K562 (cell line): Measurements from ENCODE around the gene NDUFA6. TPM values are rescaled to one million over a fixed set of nuclear protein-coding genes. Genes with fewer than 3 reads are reported as not detected.
"Not testable (repeated sequence)": the region's sequence is repeated elsewhere in the genome, so short reads cannot be mapped to it uniquely, and the experiment has no call there.

ENCODE experiments used
- ATAC-seq: fragments of 200-7000 bp; cut with Tn5 transposase; 3 replicates; pipeline ENCODE4 v1.9.1; 2020; ENCODE audit warnings: moderate library complexity
- BruUV-seq: library from RNA; stranded (reverse); fragments of 400-500 nt; replicated peaks from 2 replicates; lab custom pipeline; 2021; lab: Mats Ljungman, UMichigan
- CTCF ChIA-PET: fragments of 300-600 bp; formaldehyde crosslinking; extraction: SDS; loops from one replicate; lab custom pipeline; 2021; ENCODE audit warnings: low intra/inter-chr PET ratio; lab: Yijun Ruan, JAX
- POLR2A ChIA-PET: fragments of 300-600, 350-650 bp; sonication (Branson Sonifier 250); formaldehyde crosslinking; extraction: SDS; loops from one replicate; lab custom pipeline; 2021; ENCODE audit warnings: antibody characterized with exemption, inconsistent platforms; lab: Yijun Ruan, JAX
- DNase-seq, 4 experiments: peaks; one replicate each; pipeline versions ENCODE4 v3.0.0 to v3.0.0-alpha.2; 2011 to 2018; ENCODE audit warnings: low spot score in 3 of 4, mixed read lengths in 3 of 4; ENCODE audit errors: extremely low read depth in 1 of 4
- FAIRE-seq: peaks from 2 replicates; lab custom pipeline; 2011; peaks lifted over from hg19 to GRCh38; lab: Jason Lieb, UNC
- H2AFZ ChIP-seq: 2 replicates; pipeline ENCODE4 v1.6.0; 2011; ENCODE audit warnings: low read depth, low read length, control low read depth, inconsistent platforms
- H3K27ac ChIP-seq: fragments of 200-600 bp; 3 replicates; pipeline ENCODE4 v1.8.0; 2011; ENCODE audit warnings: low read depth, mild to moderate bottlenecking, control low read depth, inconsistent platforms, low read length, moderate library complexity, mixed read lengths; ENCODE audit errors: extremely low read depth
- H3K27me3 ChIP-seq, 2 experiments: fragments of 300-600 bp in 1 of 2; 2 replicates in 1 of 2; 3 replicates in 1 of 2; pipeline versions ENCODE4 v1.6.0 to v1.8.0; 2011; ENCODE audit warnings: inconsistent platforms in 2 of 2, low read length in 2 of 2, mild to moderate bottlenecking in 1 of 2, mixed read lengths in 1 of 2, moderate library complexity in 1 of 2; ENCODE audit not compliant: control insufficient read depth in 2 of 2, insufficient read depth in 2 of 2
- H3K36me3 ChIP-seq: fragments of 300-600 bp; 3 replicates; pipeline ENCODE4 v1.8.0; 2011; ENCODE audit warnings: mild to moderate bottlenecking, low read length, inconsistent platforms; ENCODE audit not compliant: control insufficient read depth, insufficient read depth
- H3K4me1 ChIP-seq, 2 experiments: fragments of 200-600 bp in 1 of 2; replicated peaks in 1 of 2; 2 replicates in 1 of 2; 3 replicates in 1 of 2; pipeline versions ENCODE4 v1.5.1 to v1.8.0; 2011; ENCODE audit warnings: inconsistent platforms in 2 of 2, low read length in 2 of 2, mild to moderate bottlenecking in 1 of 2, mixed read lengths in 1 of 2, moderate library complexity in 1 of 2; ENCODE audit not compliant: control insufficient read depth in 2 of 2, insufficient read depth in 2 of 2
- H3K4me2 ChIP-seq: 2 replicates; pipeline ENCODE4 v1.6.1; 2011; ENCODE audit warnings: low read length, control low read depth, inconsistent platforms, mixed read lengths; ENCODE audit not compliant: insufficient read depth
- H3K4me3 ChIP-seq: fragments of 200-600 bp; sonication (generic), shearing (Covaris generic); 2 replicates; pipeline ENCODE4 v1.5.1; 2016; ENCODE audit warnings: control low read depth, inconsistent platforms
- H3K79me2 ChIP-seq: fragments of 200-600 bp; 3 replicates; pipeline ENCODE4 v1.8.0; 2011; ENCODE audit warnings: low read length, inconsistent platforms; ENCODE audit not compliant: control insufficient read depth, insufficient read depth
- H3K9ac ChIP-seq, 2 experiments: 2 replicates each; pipeline versions ENCODE4 v1.6.0 to v1.6.1; 2011; ENCODE audit warnings: low read depth in 2 of 2, low read length in 2 of 2, control low read depth in 1 of 2, inconsistent platforms in 1 of 2, mild to moderate bottlenecking in 1 of 2, mixed read lengths in 1 of 2; ENCODE audit not compliant: insufficient read depth in 1 of 2
- H3K9me1 ChIP-seq: one replicate; pipeline ENCODE4 v1.6.0; 2011; ENCODE audit warnings: inconsistent platforms, mild to moderate bottlenecking, low read length, moderate library complexity; ENCODE audit not compliant: control insufficient read depth, insufficient read depth
- H3K9me3 ChIP-seq: replicated peaks from 2 replicates; pipeline ENCODE4 v1.5.1; 2011; ENCODE audit warnings: low read depth, low read length, inconsistent platforms; ENCODE audit not compliant: control insufficient read depth, insufficient read depth
- H4K20me1 ChIP-seq: replicated peaks from 2 replicates; pipeline ENCODE4 v1.6.1; 2011; ENCODE audit warnings: low read length, inconsistent platforms, mixed read lengths; ENCODE audit not compliant: control insufficient read depth, insufficient read depth
- CEBPB ChIP-seq: fragments of 450-650 bp; IDR thresholded peaks from 2 replicates; pipeline ENCODE4 v1.6.1; 2016; ENCODE audit warnings: missing genetic modification characterization, missing compliant biosample characterization
- HNRNPL ChIP-seq: fragments of 200-400 bp; formaldehyde crosslinking; IDR thresholded peaks from 2 replicates; pipeline ENCODE4 v1.6.1; 2017; ENCODE audit warnings: low read depth, mild to moderate bottlenecking, low read length
- NFIC ChIP-seq: fragments of 450-650 bp; IDR thresholded peaks from 2 replicates; pipeline ENCODE4 v1.6.1; 2017; ENCODE audit warnings: mild to moderate bottlenecking, inconsistent platforms
- TFAP4 ChIP-seq: sonication (generic); formaldehyde crosslinking; IDR thresholded peaks from 2 replicates; pipeline ENCODE4 v1.8.0; 2022; ENCODE audit warnings: missing genetic modification reagents, mild to moderate bottlenecking, moderate library complexity, borderline replicate concordance
- ZBTB33 ChIP-seq: sonication (generic); formaldehyde crosslinking; IDR thresholded peaks from 2 replicates; pipeline ENCODE4 v1.8.1; 2023; ENCODE audit warnings: mild to moderate bottlenecking, missing genetic modification reagents
- WGBS: fragments of 100-300 bp; shearing (Covaris generic); methylation state at CpG from one replicate; pipeline ENCODE4 v1.1.6; 2016; ENCODE audit warnings: low coverage, mixed read lengths; ENCODE audit not compliant: insufficient coverage; ENCODE audit errors: missing lambda C conversion rate; 5-methylcytosine and 5-hydroxymethylcytosine counted together
- in situ Hi-C: fragments of 300-500 bp; cut with MboI; formaldehyde crosslinking; loops from 4 replicates; pipeline ENCODE4 v1.15.0; 2018; ENCODE audit warnings: inconsistent platforms, mixed read lengths
- intact Hi-C: fragments of 100-400 bp; cut with micrococcal nuclease; formaldehyde crosslinking; loops from 2 replicates; pipeline ENCODE4 v1.14.2; 2022
- polyA plus RNA-seq, 8 experiments: library from polyadenylated mRNA; depleted of rRNA in 4 of 8; stranded (reverse) in 5 of 8; unstranded in 3 of 8; fragments of >200 nt; fragmentation: Nextera tagmentation in 2 of 8; fragmentation: Illumina TruSeq in 1 of 8; extraction: Ambion mirVana in 2 of 8; extraction: Trizol in 1 of 8; gene quantifications; 2 replicates each; pipeline versions ENCODE4 v1.2.1 to v1.2.3, GENCODE V29; 2011 to 2014; ENCODE audit warnings: inconsistent platforms in 1 of 8, missing spikeins in 1 of 8
- total RNA-seq, 7 experiments: library from RNA; depleted of rRNA in 6 of 7; stranded (reverse); fragments of >200 nt in 6 of 7; fragmentation: Illumina TruSeq in 2 of 7; extraction: Trizol in 2 of 7; gene quantifications; 2 replicates each; pipeline versions ENCODE4 v1.2.1 to v1.2.3, GENCODE V29; 2011 to 2021; ENCODE audit warnings: low replicate concordance in 1 of 7

The NDUFA6 gene
- total and polyA plus RNA-seq, 9 of the 15 experiments (the other 6 are each of a cell fraction or from before 2014, with no cell fraction given): 90.0 to 474 (median 128) TPM

GRCh38 chr22:42128776-42129694 is 38.5 kb upstream of the NDUFA6 start:
- CTCF ChIA-PET, H4K20me1 ChIP-seq, H2AFZ ChIP-seq, FAIRE-seq, H3K4me2 ChIP-seq, H3K9me1 ChIP-seq, H3K79me2 ChIP-seq, H3K9ac ChIP-seq, H3K27me3 ChIP-seq, H3K9me3 ChIP-seq, intact Hi-C loops, H3K4me3 ChIP-seq, in situ Hi-C loops, H3K36me3 ChIP-seq, POLR2A ChIA-PET, H3K27ac ChIP-seq, BruUV-seq: not testable (repeated sequence)
- DNase-seq (peak; percentile 25 to 57 (median 44)), ATAC-seq (peak; percentile 75)
- peak; percentile 60 for TF ChIP-seq NFIC
- TF ChIP-seq ZBTB33 (CRISPR knock-in tag): peak; percentile 14; the same call in 1 of the 2 replicates
- TF ChIP-seq TFAP4 (CRISPR knock-in tag): 0 out of 2 replicates have a peak, but pooled peaks have one; percentile 18
- TF ChIP-seq HNRNPL: 0 out of 2 replicates have a peak, but pooled peaks have one; percentile 26
- TF ChIP-seq CEBPB: 0 out of 2 replicates have a peak, but pooled peaks have one; percentile 12
- WGBS: 26% methylated on average over 13 of the region's 65 CpGs
- peaks cover 0 to 12% of the 10 kb centered on the region in 2 experiments; a peak in 2 of 5 replicates for H3K4me1 ChIP-seq

- peaks cover 0 to 12% of the 10 kb centered on the region in 2 experiments; a peak in 2 of 5 replicates for H3K4me1 ChIP-seq
- FAIRE-seq, H3K4me2 ChIP-seq, CTCF ChIA-PET, ATAC-seq, intact Hi-C loops, H4K20me1 ChIP-seq, H3K9ac ChIP-seq, H3K9me1 ChIP-seq, in situ Hi-C loops, H3K36me3 ChIP-seq, H3K4me3 ChIP-seq, H3K9me3 ChIP-seq, H2AFZ ChIP-seq, H3K27ac ChIP-seq, BruUV-seq, H3K79me2 ChIP-seq, DNase-seq, H3K27me3 ChIP-seq: not testable (repeated sequence)
- POLR2A ChIA-PET: interaction anchor here (0.7 kb wide), 1 partner anchor 34 kb away, joined by 3 read pairs; no protein-coding TSS in a partner anchor
- 27% methylated on average over 6 of the region's 13 CpGs for WGBS
These were observed 37.4 kb upstream of the NDUFA6 start for GRCh38 chr22:42128007-42128406.
